CD4-positive, alpha-beta T cell (primary cell): ENCODE data around the gene ZNF700. TPM values are rescaled to one million over a fixed set of nuclear protein-coding genes. Genes with fewer than 3 reads are reported as not detected.
A peak's percentile ranks its signal among the peaks of the same experiment; 100 is the strongest.
"Not testable (repeated sequence)": the region's sequence is repeated elsewhere in the genome, so short reads cannot be mapped to it uniquely, and the experiment has no call there.

Source experiments
- ATAC-seq: fragments of 200-7000 bp; cut with Tn5 transposase; one replicate; pipeline ENCODE4 v1.10.0; 2022; ENCODE audit warnings: mild to moderate bottlenecking; ENCODE audit not compliant: poor library complexity
- CTCF ChIA-PET: fragments of 350-600 bp; sonication (Branson Sonifier 250); formaldehyde crosslinking; loops from one replicate; lab custom pipeline; 2021; ENCODE audit warnings: antibody characterized with exemption, inconsistent platforms; lab: Charles Lee
- POLR2A ChIA-PET: fragments of 350-600 bp; sonication (Branson Sonifier 250); formaldehyde crosslinking; loops from one replicate; lab custom pipeline; 2021; ENCODE audit warnings: antibody characterized with exemption, inconsistent platforms; lab: Charles Lee
- DNase-seq, 14 experiments: peaks; one replicate each; pipeline ENCODE4 v3.0.0-alpha.2; 2013 to 2020; ENCODE audit warnings: mixed read lengths in 2 of 14
- H3K27ac ChIP-seq, 2 donors: one replicate each; pipeline versions ENCODE4 v1.5.1 to v1.7.0; 2013; ENCODE audit warnings: low read length in 2 of 2, low read depth in 1 of 2, mild to moderate bottlenecking in 1 of 2
- H3K27me3 ChIP-seq, 2 experiments: 1 replicate in 1 of 2; 2 replicates in 1 of 2; pipeline versions ENCODE4 v1.6.1 to v1.7.0; 2013; ENCODE audit warnings: low read length in 2 of 2, control low read depth in 1 of 2, mild to moderate bottlenecking in 1 of 2, moderate library complexity in 1 of 2; ENCODE audit not compliant: insufficient read depth in 2 of 2, control insufficient read depth in 1 of 2
- H3K36me3 ChIP-seq: one replicate; pipeline ENCODE4 v1.6.1; 2013; ENCODE audit warnings: low read length, control low read depth; ENCODE audit not compliant: insufficient read depth
- H3K4me1 ChIP-seq: one replicate; pipeline ENCODE4 v1.6.1; 2013; ENCODE audit warnings: low read length, control low read depth; ENCODE audit not compliant: insufficient read depth
- H3K4me3 ChIP-seq: one replicate; pipeline ENCODE4 v1.5.1; 2013; ENCODE audit warnings: mild to moderate bottlenecking, low read length, moderate library complexity
- H3K9me3 ChIP-seq, 2 experiments: 1 replicate in 1 of 2; 2 replicates in 1 of 2; pipeline versions ENCODE4 v1.6.1 to v1.7.0; 2013; ENCODE audit warnings: low read length in 2 of 2, mild to moderate bottlenecking in 2 of 2, control low read depth in 1 of 2, moderate library complexity in 1 of 2; ENCODE audit not compliant: control insufficient read depth in 1 of 2, insufficient read depth in 1 of 2
- H3K27ac Mint-ChIP-seq: one replicate; pipeline ENCODE4 v1.8.0; 2020; ENCODE audit warnings: mixed read lengths
- H3K27me3 Mint-ChIP-seq: one replicate; pipeline ENCODE4 v1.8.0; 2021; ENCODE audit warnings: mixed read lengths
- H3K36me3 Mint-ChIP-seq: one replicate; pipeline ENCODE4 v1.8.0; 2021; ENCODE audit warnings: low read depth, mixed read lengths
- H3K4me1 Mint-ChIP-seq: one replicate; pipeline ENCODE4 v1.8.0; 2021; ENCODE audit warnings: low read depth, mixed read lengths
- H3K4me3 Mint-ChIP-seq: one replicate; pipeline ENCODE4 v1.8.0; 2020; ENCODE audit warnings: mild to moderate bottlenecking, mixed read lengths
- H3K9me3 Mint-ChIP-seq: one replicate; pipeline ENCODE4 v1.8.0; 2020; ENCODE audit warnings: mixed read lengths
- CTCF ChIP-seq: fragments of 200-600 bp; IDR thresholded peaks from one replicate; pipeline ENCODE4 v1.8.0; 2022; ENCODE audit warnings: antibody characterized with exemption, mild to moderate bottlenecking
- intact Hi-C, 2 experiments: fragments of 100-400 bp; cut with DNase I in 1 of 2; cut with micrococcal nuclease in 1 of 2; formaldehyde crosslinking; loops; one replicate each; pipeline versions ENCODE4 v1.15.1 to v1.9.0; 2023 to 2025; cut with DNase I, micrococcal nuclease
- total RNA-seq, 174 experiments: library from RNA in 2 of 174; stranded (reverse) in 2 of 174; gene quantifications; one replicate each; pipeline ENCODE4 v1.2.3 and lab custom pipeline; 2021 to 2026

The ZNF700 gene
- total RNA-seq, 2 experiments from 2014 or later = 13.2 to 14.5 TPM

- ChIA-PET CTCF (interaction anchor here (1.2 to 3.9 kb wide), 3 partner anchors 42 to 138 kb away, joined by 3 to 79 read pairs (median 25); partner anchors contain the start of gene ZNF763), POLR2A (interaction anchor here (1.0 to 4.0 kb wide), 2 partner anchors 42 to 66 kb away, joined by 4 to 65 read pairs; no protein-coding TSS in a partner anchor)
- intact Hi-C loops = loop anchor here (2.0 to 5.0 kb wide), 3 partner anchors 41 to 745 kb away; partner anchors contain the start of genes MAN2B1 (in 1 of the 2) and WDR83 (in 1 of the 2)
- DNase-seq (no peak), ATAC-seq (no peak)
- Histone ChIP-seq H3K27me3 (no peaks in the 10 kb centered on the region), H3K9me3 (peaks cover 0 to 3% of the 10 kb centered on the region in 2 experiments), H3K4me3 (no peak overlapping the region), H3K4me1 (peaks cover 33% of the 10 kb centered on the region), H3K36me3 (no peaks in the 10 kb centered on the region), H3K27ac (no peak overlapping the region)
- Mint-ChIP-seq H3K27me3 (no peaks in the 10 kb centered on the region), H3K9me3 (no peaks in the 10 kb centered on the region), H3K4me3 (no peak overlapping the region), H3K27ac (no peak overlapping the region), H3K4me1 (peaks cover 30% of the 10 kb centered on the region), H3K36me3 (peaks cover 25% of the 10 kb centered on the region)
- no peak for TF ChIP-seq CTCF
These were observed 2.9 kb upstream of the ZNF700 start for GRCh38 chr19:11921852-11922495.

DNA sequence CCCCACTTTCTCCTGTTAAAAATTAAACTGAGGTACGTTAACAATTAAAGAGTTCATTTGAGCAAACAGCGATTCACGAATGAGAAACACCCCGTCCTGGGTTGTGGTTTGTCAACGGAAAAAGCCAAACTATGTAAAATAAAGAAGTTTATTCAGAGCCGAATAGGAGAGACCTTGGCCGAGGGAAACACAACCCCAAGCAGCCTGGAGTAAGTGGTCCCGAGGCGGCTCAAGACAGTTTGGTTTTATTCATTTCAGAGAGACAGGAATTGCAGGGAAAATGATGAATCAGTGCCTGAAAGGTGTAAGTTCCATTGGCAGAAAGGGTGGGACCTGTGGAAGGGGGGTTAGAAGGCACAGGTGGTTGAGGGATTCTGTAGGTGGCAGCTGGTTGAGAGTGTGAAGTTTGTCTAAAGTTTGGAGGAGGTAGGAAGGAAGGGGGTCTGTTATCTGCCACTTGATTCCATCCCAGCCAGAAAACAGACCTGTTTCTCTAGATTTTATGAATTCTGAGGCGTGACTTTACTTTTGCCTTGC lies 812 bp downstream of the ZNF700 start:
- Histone ChIP-seq H3K4me1 (peaks cover 43% of the 10 kb centered on the region), H3K27ac (peak overlapping the region; percentile 88 to 90), H3K4me3 (peak overlapping the region; percentile 96)
- not testable (repeated sequence) for H3K9me3 ChIP-seq, H3K36me3 ChIP-seq, H3K9me3 Mint-ChIP-seq, H3K27me3 Mint-ChIP-seq, DNase-seq, ATAC-seq, H3K27me3 ChIP-seq
- H3K36me3 Mint-ChIP-seq = peaks cover 44% of the 10 kb centered on the region
- POLR2A ChIA-PET = interaction anchor here (0.7 to 2.4 kb wide), 4 partner anchors 39 to 159 kb away, joined by 3 to 34 read pairs (median 4); partner anchors contain the start of genes ZNF441, ZNF491 and ZNF763
- peak overlapping the region; percentile 96 for H3K27ac Mint-ChIP-seq
- CTCF ChIA-PET = interaction anchor here (2.8 kb wide), 1 partner anchor 215 kb away, joined by 29 read pairs; the partner anchor contains the start of gene ZNF20
- H3K4me3 Mint-ChIP-seq = peak overlapping the region; percentile 89
- peaks cover 48% of the 10 kb centered on the region for H3K4me1 Mint-ChIP-seq
- intact Hi-C loops = loop anchor here (1.0 to 2.0 kb wide), 3 partner anchors 10 to 139 kb away; partner anchors contain the start of genes ZNF491 (in 1 of the 2) and ZNF844 (in 1 of the 2)

GRCh38 chr19:11927227-11927626 lies 2.3 kb downstream of the ZNF700 start:
- peaks cover 0 to 7% of the 10 kb centered on the region in 2 experiments for H3K9me3 ChIP-seq
- Mint-ChIP-seq H3K4me1 (peaks cover 56% of the 10 kb centered on the region), H3K36me3 (peaks cover 53% of the 10 kb centered on the region), H3K27me3 (no peaks in the 10 kb centered on the region), H3K4me3 (peak overlapping the region; percentile 89), H3K9me3 (no peaks in the 10 kb centered on the region), H3K27ac (peak overlapping the region; percentile 96)
- no peak for TF ChIP-seq CTCF
- intact Hi-C loops = no loop called here
- peaks cover 43% of the 10 kb centered on the region for H3K4me1 ChIP-seq
- no peak for ATAC-seq
- no peaks in the 10 kb centered on the region for H3K27me3 ChIP-seq
- POLR2A ChIA-PET = no interaction called here
- peaks cover 3% of the 10 kb centered on the region for H3K36me3 ChIP-seq
- H3K4me3 ChIP-seq = no peak overlapping the region
- DNase-seq = no peak
- H3K27ac ChIP-seq = no peak overlapping the region
- CTCF ChIA-PET = interaction anchor here (1.0 kb wide), 1 partner anchor 61 kb away, joined by 5 read pairs; no protein-coding TSS in a partner anchor
